Measurements from ENCODE around the gene MRRF. TPM values are rescaled to one million over a fixed set of nuclear protein-coding genes. Genes with fewer than 3 reads are reported as not detected.

The MRRF gene
- total RNA-seq, 1 donor from 2014 or later = 41.2 TPM

- no peaks in the 10 kb centered on the region for H3K36me3 Mint-ChIP-seq
- H3K4me1 Mint-ChIP-seq (ENCODE audit: unreplicated experiment) = no peaks in the 10 kb centered on the region
- no peak for DNase-seq (ENCODE audit: extremely low spot score, unreplicated experiment)
- TF ChIP-seq CTCF (conservative IDR thresholded peaks at IDR 0.05) = no peak
- H3K9me3 Mint-ChIP-seq = no peaks in the 10 kb centered on the region
- no peak overlapping the region for H3K27ac Mint-ChIP-seq
- H3K27me3 Mint-ChIP-seq = peaks cover 27% of the 10 kb centered on the region
- no peak overlapping the region for H3K4me3 Mint-ChIP-seq
These were observed 99.6 kb downstream of the MRRF start for GRCh38 chr9:122364117-122364782.

- H3K27me3 Mint-ChIP-seq = peaks cover 27% of the 10 kb centered on the region
- no peak overlapping the region for H3K4me3 Mint-ChIP-seq
- H3K9me3 Mint-ChIP-seq = no peaks in the 10 kb centered on the region
- DNase-seq (ENCODE audit: extremely low spot score, unreplicated experiment) = no peak
- H3K27ac Mint-ChIP-seq = no peak overlapping the region
- no peak for TF ChIP-seq CTCF (conservative IDR thresholded peaks at IDR 0.05)
- H3K4me1 Mint-ChIP-seq (ENCODE audit: unreplicated experiment) = no peaks in the 10 kb centered on the region
- no peaks in the 10 kb centered on the region for H3K36me3 Mint-ChIP-seq
These were observed 100.1 kb downstream of the MRRF start for GRCh38 chr9:122364783-122365150.

- H3K27me3 Mint-ChIP-seq = peaks cover 38% of the 10 kb centered on the region
These were observed 101.5 kb downstream of the MRRF start for GRCh38 chr9:122366074-122366660.

GRCh38 chr9:122367065-122367464, 102.4 kb downstream of the MRRF start:
- Mint-ChIP-seq H3K4me1 (ENCODE audit: unreplicated experiment) (no peaks in the 10 kb centered on the region), H3K9me3 (no peaks in the 10 kb centered on the region)
- no peak for TF ChIP-seq CTCF (conservative IDR thresholded peaks at IDR 0.05)

More at GRCh38 chr9:122366074-122366660, 101.5 kb downstream of the MRRF start:
- no peak overlapping the region for H3K27ac Mint-ChIP-seq
- no peak for DNase-seq (ENCODE audit: extremely low spot score, unreplicated experiment)
- H3K4me1 Mint-ChIP-seq (ENCODE audit: unreplicated experiment) = no peaks in the 10 kb centered on the region
- no peaks in the 10 kb centered on the region for H3K36me3 Mint-ChIP-seq
- no peak overlapping the region for H3K4me3 Mint-ChIP-seq
- H3K9me3 Mint-ChIP-seq = no peaks in the 10 kb centered on the region
- no peak for TF ChIP-seq CTCF (conservative IDR thresholded peaks at IDR 0.05)

GRCh38 chr9:122367774-122368460, 103.2 kb downstream of the MRRF start:
- no peak overlapping the region for H3K27ac Mint-ChIP-seq
- H3K9me3 Mint-ChIP-seq = no peaks in the 10 kb centered on the region
- no peak for TF ChIP-seq CTCF (conservative IDR thresholded peaks at IDR 0.05)
- H3K36me3 Mint-ChIP-seq = no peaks in the 10 kb centered on the region
- no peak overlapping the region for H3K4me3 Mint-ChIP-seq
- DNase-seq (ENCODE audit: extremely low spot score, unreplicated experiment) = no peak
- H3K27me3 Mint-ChIP-seq = peaks cover 52% of the 10 kb centered on the region
- H3K4me1 Mint-ChIP-seq (ENCODE audit: unreplicated experiment) = no peaks in the 10 kb centered on the region

More at GRCh38 chr9:122367065-122367464, 102.4 kb downstream of the MRRF start:
- Mint-ChIP-seq H3K36me3 (no peaks in the 10 kb centered on the region), H3K27me3 (peaks cover 44% of the 10 kb centered on the region), H3K4me3 (no peak overlapping the region), H3K27ac (no peak overlapping the region)
- no peak for DNase-seq (ENCODE audit: extremely low spot score, unreplicated experiment)

Data from type B pancreatic cell (in vitro differentiated cells).